IgD-negative memory B cell (primary cell): ENCODE data around the gene TUBA3D. TPM values are rescaled to one million over a fixed set of nuclear protein-coding genes. Genes with fewer than 3 reads are reported as not detected.
A peak's percentile ranks its signal among the peaks of the same experiment; 100 is the strongest.
"Not testable (repeated sequence)": the region's sequence is repeated elsewhere in the genome, so short reads cannot be mapped to it uniquely, and the experiment has no call there.

ENCODE experiments used
- H3K27ac Mint-ChIP-seq, 3 donors: one replicate each; pipeline ENCODE4 v1.8.0; 2020 to 2022; ENCODE audit warnings: mild to moderate bottlenecking in 3 of 3, mixed read lengths in 3 of 3, moderate library complexity in 1 of 3
- H3K27me3 Mint-ChIP-seq: one replicate; pipeline ENCODE4 v1.8.0; 2021; ENCODE audit warnings: mixed read lengths
- H3K36me3 Mint-ChIP-seq: one replicate; pipeline ENCODE4 v1.8.0; 2020; ENCODE audit warnings: mild to moderate bottlenecking, mixed read lengths
- H3K4me1 Mint-ChIP-seq, 3 donors: one replicate each; pipeline ENCODE4 v1.8.0; 2020 to 2022; ENCODE audit warnings: mixed read lengths in 3 of 3, mild to moderate bottlenecking in 1 of 3
- H3K4me3 Mint-ChIP-seq, 4 donors: one replicate each; pipeline ENCODE4 v1.8.0; 2020 to 2022; ENCODE audit warnings: mild to moderate bottlenecking in 4 of 4, mixed read lengths in 4 of 4, moderate library complexity in 3 of 4
- H3K9me3 Mint-ChIP-seq, 3 donors: one replicate each; pipeline ENCODE4 v1.8.0; 2020 to 2021; ENCODE audit warnings: mixed read lengths in 3 of 3, mild to moderate bottlenecking in 1 of 3
- polyA plus RNA-seq: library from polyadenylated mRNA; unstranded; fragments of 300-500 nt; fragmentation: Illumina TruSeq; gene quantifications from one replicate; pipeline ENCODE4 v1.2.3, GENCODE V29; 2021

Gene TUBA3D
- polyA plus RNA-seq, 1 donor from 2014 or later: not detected

DNA sequence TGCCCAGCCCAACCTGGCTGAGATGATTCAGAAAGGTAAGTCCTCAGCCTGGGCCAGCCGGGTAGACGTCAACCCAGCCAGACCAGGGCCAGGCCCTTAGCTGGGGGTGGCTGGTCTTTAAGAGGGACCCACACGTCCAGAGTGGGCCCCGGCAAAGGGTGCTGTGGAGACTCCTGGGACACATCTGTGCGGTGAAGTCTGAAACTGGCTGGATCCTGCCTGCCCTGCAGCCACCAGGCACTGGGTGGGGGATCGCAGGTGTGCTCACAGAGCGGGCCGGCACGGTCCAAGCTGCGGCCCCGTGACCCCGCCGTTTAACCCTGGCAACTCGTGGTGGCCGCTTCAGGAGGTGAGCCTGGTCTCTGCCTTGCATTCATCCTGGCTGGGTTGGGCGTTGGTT, 41.9 kb downstream of the TUBA3D start:
- H3K4me3 Mint-ChIP-seq, H3K27me3 Mint-ChIP-seq, H3K27ac Mint-ChIP-seq, H3K9me3 Mint-ChIP-seq, H3K36me3 Mint-ChIP-seq: not testable (repeated sequence)
- H3K4me1 Mint-ChIP-seq: peaks cover 7 to 11% (median 8%) of the 10 kb centered on the region in 3 donors

DNA sequence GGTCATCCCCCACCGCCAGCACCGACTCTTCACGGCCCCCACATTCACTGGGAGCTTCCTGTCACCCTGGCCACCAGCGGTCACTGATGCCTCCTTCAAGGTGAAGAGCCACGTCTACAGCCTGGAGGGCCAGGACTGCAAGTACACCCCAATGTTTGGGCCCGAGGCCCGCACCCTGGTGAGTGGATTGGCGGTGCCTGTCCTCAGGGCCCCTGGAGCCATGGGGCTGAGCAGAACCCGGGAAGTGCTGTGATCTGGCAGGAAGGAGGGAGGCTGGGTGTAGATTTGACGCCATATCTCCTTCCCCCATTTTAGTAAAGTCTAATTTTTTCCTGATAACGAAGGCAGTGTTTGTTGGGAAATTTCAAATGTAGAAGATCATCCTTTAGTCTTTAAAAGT, 42.6 kb downstream of the TUBA3D start:
- H3K4me1 Mint-ChIP-seq: peaks cover 6 to 11% (median 7%) of the 10 kb centered on the region in 3 donors
- not testable (repeated sequence) for H3K27ac Mint-ChIP-seq, H3K27me3 Mint-ChIP-seq, H3K9me3 Mint-ChIP-seq, H3K4me3 Mint-ChIP-seq, H3K36me3 Mint-ChIP-seq

DNA sequence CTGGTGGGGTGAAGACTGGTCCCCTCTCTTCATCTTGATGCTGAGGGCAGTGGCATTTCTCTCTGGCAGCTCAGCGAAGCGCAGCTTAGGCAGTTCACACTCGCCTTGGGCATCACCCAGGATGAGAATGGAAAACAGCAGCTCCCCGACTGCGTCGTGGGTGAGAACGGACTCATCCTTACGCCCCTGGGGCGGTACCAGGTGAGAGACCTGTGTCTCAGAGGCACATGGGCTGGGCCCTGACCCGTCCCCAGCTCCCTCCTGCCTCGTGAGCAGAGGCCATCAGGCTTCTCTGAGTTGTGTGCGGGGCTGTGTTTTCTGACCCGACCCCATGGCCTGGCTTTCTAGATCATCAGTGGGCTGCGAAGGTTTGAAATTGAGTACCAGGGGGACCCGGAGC, 43.5 kb downstream of the TUBA3D start:
- Mint-ChIP-seq H3K4me3 (no peak overlapping the region), H3K9me3 (no peaks in the 10 kb centered on the region), H3K27ac (no peak overlapping the region), H3K4me1 (peaks cover 3 to 4% (median 3%) of the 10 kb centered on the region in 3 donors), H3K27me3 (no peaks in the 10 kb centered on the region), H3K36me3 (peaks cover 2% of the 10 kb centered on the region)

DNA sequence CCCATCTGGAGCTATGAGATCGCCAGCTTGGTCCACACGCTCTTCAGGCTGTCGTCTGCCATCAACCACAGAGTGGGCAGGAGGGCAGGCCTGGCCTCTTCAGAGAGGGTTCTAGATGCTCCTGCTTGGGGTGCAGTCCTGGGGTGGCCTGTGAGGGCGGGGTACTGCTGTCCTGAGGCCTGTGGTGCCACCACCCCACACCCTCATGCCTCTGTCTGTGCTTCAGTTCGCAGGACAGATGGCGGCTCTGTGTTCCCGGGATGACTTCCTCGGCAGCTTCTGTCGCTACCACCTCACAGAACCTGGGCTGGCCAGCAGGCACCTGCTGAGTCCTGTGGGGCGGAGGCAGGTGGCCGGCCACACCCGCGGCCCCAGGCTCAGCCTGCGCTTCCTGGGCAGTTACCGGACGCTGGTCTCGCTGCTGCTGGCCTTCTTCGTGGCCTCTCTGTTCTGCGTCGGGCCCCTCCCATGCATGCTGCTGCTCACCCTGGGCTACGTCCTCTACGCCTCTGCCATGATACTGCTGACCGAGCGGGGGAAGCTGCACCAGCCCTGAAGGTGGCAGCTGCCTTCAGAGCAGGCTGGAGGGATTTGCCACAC, 44.1 kb downstream of the TUBA3D start:
- not testable (repeated sequence) for H3K27me3 Mint-ChIP-seq, H3K4me1 Mint-ChIP-seq, H3K36me3 Mint-ChIP-seq, H3K27ac Mint-ChIP-seq, H3K9me3 Mint-ChIP-seq, H3K4me3 Mint-ChIP-seq

DNA sequence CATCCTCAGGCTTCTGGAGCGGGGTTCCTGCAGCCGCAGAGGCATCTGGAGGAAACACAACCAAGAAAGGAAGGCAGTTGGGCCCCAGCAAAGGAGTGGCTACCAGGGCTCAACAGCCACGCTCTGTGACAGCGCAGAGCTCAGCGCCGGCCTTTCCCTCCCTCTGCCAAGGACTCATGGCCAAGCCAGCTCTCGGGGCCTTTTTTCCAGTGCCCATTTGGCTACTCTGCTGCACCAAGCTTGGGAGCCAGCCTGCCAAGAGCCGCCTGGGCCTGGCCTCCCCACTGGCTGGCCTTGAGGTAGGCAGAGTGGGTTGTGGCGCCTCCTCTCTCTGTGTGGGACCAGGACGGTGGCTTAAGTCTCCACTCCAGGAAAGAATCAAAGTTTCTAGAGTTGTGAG, 44.6 kb downstream of the TUBA3D start:
- H3K36me3 Mint-ChIP-seq: peaks cover 2% of the 10 kb centered on the region
- H3K27me3 Mint-ChIP-seq: no peaks in the 10 kb centered on the region
- no peak overlapping the region for H3K4me3 Mint-ChIP-seq
- H3K27ac Mint-ChIP-seq: no peak overlapping the region
- H3K4me1 Mint-ChIP-seq: no peaks in the 10 kb centered on the region
- H3K9me3 Mint-ChIP-seq: no peaks in the 10 kb centered on the region

DNA sequence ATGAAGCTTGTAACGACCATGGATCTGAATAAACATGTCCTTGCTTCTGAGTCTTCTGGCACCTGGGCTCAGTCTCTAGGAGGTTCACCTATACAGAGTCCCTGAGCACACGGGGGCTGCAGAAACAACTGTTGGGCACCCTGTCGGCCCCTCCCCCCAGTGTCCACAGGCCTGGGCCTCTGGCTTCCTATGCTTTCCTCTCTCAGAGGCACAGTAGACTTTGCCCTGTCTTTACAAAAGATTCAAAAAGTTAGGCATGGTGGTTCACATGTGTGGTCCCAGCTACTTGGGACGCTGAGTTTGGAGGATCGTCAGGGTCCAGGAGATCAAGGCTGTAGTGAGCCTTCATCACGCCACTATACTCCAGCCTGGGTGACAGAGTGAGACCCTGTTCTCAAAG, 45.6 kb downstream of the TUBA3D start:
- not testable (repeated sequence) for H3K9me3 Mint-ChIP-seq, H3K4me3 Mint-ChIP-seq, H3K27me3 Mint-ChIP-seq, H3K4me1 Mint-ChIP-seq, H3K36me3 Mint-ChIP-seq
- H3K27ac Mint-ChIP-seq: peak overlapping the region in 1 of 3 donors; percentile 63

DNA sequence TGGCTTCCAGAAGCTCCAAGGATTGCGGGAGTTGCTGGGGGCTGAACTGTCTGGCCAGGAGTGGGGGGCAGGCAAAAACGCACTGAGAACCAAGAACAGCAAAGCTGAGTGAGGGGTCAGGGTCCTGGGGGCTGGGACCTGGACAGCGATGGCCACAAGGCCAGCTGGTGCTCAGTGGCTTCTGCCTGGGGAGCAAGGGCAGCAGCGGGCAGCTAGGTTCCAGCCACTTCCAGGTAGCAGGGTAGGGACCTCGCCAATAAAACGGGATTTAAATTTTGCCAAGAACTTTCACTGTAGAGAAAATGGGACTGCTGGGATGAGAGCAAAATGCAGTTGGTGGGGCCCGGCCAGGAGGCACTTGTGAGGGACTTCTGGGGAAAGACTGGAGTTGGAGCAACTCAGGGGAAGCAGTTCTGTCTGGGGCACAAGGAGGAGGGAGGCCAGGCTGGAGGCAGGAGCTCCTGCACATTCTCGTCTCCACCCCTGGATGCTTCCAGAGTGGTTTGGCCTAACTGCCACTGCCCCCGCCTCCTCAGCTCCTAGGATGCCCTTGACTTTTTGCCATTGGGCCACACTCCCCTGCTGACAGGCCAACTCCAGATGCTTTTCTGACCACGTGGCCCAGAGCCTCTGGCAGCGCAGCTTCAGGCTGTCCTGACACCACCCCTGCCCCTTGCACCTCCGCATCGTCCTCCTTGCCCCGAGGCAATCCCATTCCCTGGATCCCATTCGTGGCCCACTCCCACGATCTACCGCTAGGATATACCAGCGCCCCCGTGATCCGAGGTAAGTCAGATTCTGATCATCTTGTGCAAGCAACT, 46.3 kb downstream of the TUBA3D start:
- H3K36me3 Mint-ChIP-seq: no peaks in the 10 kb centered on the region
- H3K4me1 Mint-ChIP-seq: no peaks in the 10 kb centered on the region
- peak overlapping the region in 1 of 3 donors; percentile 63 for H3K27ac Mint-ChIP-seq
- H3K27me3 Mint-ChIP-seq: no peaks in the 10 kb centered on the region
- H3K4me3 Mint-ChIP-seq: no peak overlapping the region
- H3K9me3 Mint-ChIP-seq: no peaks in the 10 kb centered on the region

DNA sequence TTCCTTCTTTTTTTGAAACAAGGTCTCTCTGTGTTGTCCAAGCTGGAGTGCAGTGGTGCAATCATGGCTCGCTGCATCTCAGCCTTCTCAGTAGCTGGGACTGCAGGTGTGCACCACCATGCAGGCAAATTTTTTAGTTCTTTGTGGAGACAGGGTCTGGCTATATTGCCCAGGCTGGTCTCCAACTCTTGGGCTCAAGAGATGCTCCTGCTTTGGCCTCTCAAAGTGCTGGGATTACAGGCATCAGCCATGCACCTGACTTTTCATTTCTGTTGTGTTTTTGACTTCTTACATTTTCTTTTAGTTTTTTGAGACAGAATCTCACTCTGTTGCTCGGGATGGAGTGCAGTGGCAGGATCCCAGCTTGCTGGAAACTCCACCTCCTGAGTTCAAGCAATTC, 49.3 kb downstream of the TUBA3D start:
- not testable (repeated sequence) for H3K4me1 Mint-ChIP-seq, H3K27ac Mint-ChIP-seq, H3K36me3 Mint-ChIP-seq, H3K4me3 Mint-ChIP-seq, H3K9me3 Mint-ChIP-seq, H3K27me3 Mint-ChIP-seq

DNA sequence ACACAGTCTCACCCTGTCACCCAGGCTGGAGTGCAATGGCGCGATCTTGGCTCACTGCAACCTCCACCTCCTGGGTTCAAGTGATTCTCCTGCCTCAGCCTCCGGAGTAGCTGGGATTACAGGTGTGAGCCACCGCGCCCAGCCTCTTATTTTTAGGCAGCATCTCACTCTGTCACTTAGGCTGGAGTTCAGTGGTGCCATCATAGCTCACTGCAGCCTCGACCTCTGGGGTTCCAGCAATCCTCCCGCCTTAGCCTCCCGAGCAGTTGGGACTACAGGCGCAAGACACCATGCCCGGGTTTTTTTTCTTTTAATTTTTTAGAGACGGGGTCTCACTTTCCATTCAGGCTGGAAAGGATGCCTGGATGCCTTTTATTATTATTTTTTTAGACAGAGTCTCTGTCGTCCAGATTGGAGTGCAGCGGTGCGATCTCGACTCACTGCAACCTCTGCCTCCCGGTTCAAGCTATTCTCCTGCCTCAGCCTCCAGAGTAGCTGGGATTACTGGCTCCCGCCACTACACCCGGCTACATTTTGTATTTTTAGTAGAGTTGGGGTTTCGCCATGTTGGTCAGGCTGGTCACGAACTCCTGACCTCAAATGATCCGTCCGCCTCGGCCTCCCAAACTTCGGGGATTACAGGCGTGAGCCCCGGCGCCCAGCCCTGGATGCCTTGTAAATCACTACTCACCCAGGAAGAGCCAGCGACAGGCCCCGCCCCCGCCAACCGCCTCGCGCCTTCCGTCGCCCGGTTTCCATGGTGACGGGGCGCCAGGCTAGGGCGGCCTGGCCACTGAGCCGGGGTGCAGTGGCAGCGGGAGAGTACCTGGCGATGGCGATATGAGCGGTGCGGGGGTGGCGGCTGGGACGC, 51.4 kb downstream of the TUBA3D start, which contains the start of gene CCDC74A:
TSS of gene CCDC74A (plus strand) at position 758 of the 871 bp plus-strand sequence. CDS start at position 841, 83 bp downstream.
- peak within 1 kb of the TSS; percentile 87 to 94 (median 90) for H3K4me3 Mint-ChIP-seq
- H3K27ac Mint-ChIP-seq: peak within 1 kb of the TSS; percentile 64 to 83 (median 76)
- H3K4me1 Mint-ChIP-seq, H3K36me3 Mint-ChIP-seq, H3K9me3 Mint-ChIP-seq, H3K27me3 Mint-ChIP-seq: not testable (repeated sequence)

DNA sequence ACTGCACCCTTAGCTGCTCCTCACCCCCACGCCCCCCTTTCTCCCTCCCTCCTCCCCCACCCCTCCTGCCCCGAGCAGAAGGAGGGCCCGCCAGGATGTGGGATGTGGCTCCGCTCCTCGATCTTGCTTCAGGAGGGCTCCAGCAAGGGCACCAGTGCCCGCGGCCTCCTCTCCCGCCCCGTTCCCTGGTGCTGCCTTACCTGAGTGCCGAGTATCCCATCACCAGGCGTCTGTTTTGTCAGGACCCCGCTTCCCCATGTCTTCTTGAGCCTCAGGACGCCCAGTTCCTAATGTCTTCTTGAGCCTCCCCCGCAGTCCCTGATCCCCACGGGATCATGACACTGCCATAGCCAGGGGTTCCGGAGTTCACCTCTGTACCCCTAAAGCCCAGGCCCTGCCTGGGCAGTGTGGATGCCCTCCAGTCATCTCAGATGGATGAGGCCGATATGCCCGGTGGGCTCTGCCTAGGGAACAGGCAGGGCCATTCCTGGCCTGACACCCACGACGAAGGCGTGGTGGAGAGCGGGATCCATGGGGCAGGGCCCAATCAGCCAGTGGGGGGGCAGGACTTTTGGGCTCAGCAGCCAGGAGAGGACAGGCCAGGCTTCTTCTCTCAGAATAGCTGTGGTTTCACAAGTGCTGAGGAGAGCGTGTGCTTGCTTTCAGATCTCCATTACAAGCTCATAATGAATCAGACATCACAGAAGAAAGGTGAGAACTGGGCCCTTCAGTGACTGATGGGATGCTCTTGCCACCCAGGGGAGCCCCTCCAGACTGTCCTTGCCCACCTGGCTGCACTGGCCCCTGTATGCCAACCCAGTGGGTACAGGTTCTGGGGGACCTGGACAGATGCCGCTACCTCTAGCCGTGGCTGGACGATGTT, 53.3 kb downstream of the TUBA3D start:
- not testable (repeated sequence) for H3K36me3 Mint-ChIP-seq, H3K4me1 Mint-ChIP-seq, H3K27me3 Mint-ChIP-seq, H3K9me3 Mint-ChIP-seq
- H3K4me3 Mint-ChIP-seq: peak overlapping the region in 3 of 4 donors; percentile 8 to 92 (median 52)
- H3K27ac Mint-ChIP-seq: peak overlapping the region in 1 of 3 donors; percentile 64

DNA sequence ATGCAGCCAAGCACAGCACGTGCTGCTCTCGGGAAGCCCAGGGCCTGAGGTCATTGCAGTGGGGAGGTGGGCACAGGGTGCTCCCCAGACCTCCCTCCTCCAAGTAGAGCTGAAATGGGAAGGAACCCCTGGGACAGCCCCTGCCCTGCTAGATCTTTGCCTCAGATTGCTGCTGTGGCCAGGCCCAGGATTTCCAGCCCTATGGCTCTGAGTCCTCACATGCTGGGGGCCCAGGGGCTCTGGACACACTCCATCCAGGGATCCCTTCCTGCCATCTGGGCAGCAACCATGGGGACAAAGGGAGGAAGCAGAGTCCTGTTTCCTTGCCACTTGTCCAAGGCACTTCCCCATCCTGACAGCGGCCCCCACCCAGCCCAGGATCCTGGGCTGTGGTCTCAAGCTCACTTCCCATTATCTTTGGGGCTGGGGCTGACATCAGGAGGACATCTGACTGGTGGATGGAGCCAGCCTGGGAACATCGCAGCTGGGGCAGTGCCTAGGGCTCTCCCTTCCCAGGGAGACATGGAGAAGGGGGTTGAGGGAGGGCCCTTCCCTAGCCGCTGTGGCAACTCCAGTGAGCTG, 54.0 kb downstream of the TUBA3D start:
- not testable (repeated sequence) for H3K27ac Mint-ChIP-seq, H3K36me3 Mint-ChIP-seq, H3K27me3 Mint-ChIP-seq, H3K4me1 Mint-ChIP-seq, H3K9me3 Mint-ChIP-seq
- H3K4me3 Mint-ChIP-seq: peak overlapping the region in 2 of 4 donors; percentile 52 to 92

DNA sequence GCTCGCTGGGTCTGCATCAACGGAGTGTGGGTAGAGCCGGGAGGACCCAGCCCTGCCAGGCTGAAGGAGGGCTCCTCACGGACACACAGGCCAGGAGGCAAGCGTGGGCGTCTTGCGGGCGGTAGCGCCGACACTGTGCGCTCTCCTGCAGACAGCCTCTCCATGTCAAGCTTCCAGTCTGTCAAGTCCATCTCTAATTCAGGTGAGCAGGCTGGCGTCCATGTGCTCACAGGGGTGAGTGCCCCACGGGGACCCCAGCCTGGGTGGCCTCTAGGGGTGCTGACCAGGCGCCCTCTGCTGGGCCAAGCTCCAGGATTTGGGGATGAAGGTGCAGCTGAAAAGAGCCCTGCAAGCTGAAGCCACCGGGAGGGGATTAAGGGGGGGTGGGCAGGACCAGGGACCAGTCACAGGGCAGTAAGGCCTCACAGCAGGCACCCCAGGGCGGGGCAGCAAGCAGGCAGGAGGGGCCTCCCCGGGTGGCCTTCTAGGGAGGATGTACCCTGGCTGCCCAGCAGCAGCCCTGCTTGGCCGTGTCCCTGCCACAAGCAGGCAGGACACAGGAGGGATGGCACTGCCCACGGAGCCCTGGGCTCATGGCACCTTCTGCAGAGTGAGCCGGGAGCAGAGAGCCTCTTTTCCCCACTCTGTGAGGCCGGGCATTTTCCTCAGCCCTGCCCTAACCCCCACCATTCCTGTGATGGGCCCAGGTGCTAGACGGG, 54.9 kb downstream of the TUBA3D start:
- peak overlapping the region in 1 of 4 donors; percentile 17 for H3K4me3 Mint-ChIP-seq
- H3K27me3 Mint-ChIP-seq, H3K9me3 Mint-ChIP-seq, H3K27ac Mint-ChIP-seq, H3K4me1 Mint-ChIP-seq, H3K36me3 Mint-ChIP-seq: not testable (repeated sequence)

DNA sequence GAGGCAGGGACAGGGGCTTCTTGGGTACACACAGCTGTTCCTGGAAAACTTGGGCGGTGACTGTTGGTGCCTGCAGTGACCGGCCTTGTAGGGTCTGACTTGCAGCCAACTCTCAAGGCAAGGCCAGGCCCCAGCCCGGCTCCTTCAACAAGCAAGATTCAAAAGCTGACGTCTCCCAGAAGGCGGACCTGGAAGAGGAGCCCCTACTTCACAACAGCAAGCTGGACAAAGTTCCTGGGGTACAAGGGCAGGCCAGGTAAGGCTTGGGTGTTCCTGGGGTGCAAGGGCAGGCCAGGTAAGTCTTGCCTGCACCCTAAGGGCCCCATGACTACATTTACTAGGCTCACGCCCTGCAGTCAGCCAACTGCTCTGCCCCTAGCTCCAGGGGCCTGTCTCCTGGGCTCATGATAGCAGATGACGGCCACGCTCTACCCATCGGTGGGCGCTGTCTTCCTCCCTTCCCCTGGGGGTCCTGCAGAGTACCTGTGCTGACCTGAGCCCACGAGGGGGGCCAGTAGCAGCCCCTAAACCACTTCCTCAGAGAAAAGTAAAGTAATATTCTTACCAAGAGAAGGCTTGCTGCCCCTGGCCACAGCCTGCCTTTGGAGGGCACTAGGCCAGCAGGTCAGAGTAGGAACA, 55.7 kb downstream of the TUBA3D start:
- H3K4me3 Mint-ChIP-seq, H3K4me1 Mint-ChIP-seq, H3K27ac Mint-ChIP-seq, H3K27me3 Mint-ChIP-seq, H3K9me3 Mint-ChIP-seq, H3K36me3 Mint-ChIP-seq: not testable (repeated sequence)
